Central memory CD4-positive, alpha-beta T cell (primary cell): ENCODE measurements around the gene ZNF329.
"Not testable (repeated sequence)": the region's sequence is repeated elsewhere in the genome, so short reads cannot be mapped to it uniquely, and the experiment has no call there.

Experiments used
- DNase-seq: peaks from one replicate; pipeline ENCODE4 v3.0.0; 2022
- total RNA-seq, 3 experiments: gene quantifications; one replicate each; lab custom pipeline; 2026; lab: John Stamatoyannopoulos, UW

ZNF329 gene
- 17.6 to 41.9 (median 21.6) reads per million in 3 experiments for total RNA-seq

GRCh38 chr19:58150328-58150921 is at the start of gene ZNF329:
ZNF329 (minus strand) TSS chr19:58150789; CDS start chr19:58129503, 21,286 bp downstream.
- DNase-seq: peak; percentile 86

DNA sequence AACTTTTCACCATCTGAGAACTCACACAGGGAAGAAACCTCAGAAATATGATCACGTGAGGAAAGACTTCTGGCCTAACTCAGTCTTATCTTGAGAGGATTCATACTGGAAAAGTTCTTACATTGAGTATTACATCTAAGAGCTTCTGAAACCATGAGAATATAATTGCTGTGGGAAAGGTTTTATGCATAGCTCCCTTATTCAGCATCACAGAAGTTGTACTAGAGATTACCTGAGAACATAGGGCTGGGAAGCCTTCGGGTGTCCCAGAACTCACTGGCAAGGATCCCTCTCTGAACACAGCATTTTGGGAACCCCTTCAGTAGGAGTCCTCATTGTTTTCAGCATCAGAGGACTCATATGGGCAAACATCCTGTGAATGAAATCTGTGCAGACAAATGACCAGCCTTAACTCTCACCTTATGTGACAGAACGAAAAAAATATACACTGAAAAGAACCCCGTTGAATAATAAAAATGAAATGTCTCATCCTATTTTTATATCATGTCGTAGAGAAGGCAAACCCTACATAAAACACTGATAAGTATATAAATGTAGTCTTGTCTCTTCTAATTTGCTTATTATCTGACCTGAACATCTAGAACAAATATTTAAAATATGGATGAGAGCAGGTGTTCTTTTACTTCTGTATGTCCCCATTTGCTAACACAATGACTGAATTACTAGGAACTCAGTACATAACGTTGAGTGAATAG is 46.5 kb upstream of the ZNF329 start:
- no peak for DNase-seq

DNA sequence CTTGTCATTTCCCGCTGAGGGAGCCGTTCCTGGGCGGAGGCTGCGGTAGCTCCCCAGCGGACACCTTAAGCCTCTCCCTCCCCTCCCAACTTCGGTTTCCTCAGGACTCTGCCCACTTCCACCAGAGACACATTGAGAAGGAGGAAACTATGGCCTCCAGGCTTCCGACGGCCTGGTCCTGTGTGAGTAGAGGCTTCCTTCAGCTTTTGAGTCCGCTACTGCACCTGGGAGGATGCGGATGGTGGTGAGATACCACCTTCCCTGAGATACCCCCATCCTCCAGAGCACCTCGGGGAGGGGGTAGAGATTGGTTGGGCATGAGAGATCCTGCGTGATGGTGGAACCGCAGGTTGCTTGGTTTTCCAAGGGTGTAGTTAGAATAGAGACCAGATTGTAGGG is 33.2 kb upstream of the ZNF329 start:
- DNase-seq: no peak

GRCh38 chr19:58182989-58183816 is 32.6 kb upstream of the ZNF329 start, which contains the start of gene ZNF274:
ZNF274 (plus strand) TSS chr19:58183061; CDS start chr19:58183966, 905 bp downstream.
- peak; percentile 91 for DNase-seq

DNA sequence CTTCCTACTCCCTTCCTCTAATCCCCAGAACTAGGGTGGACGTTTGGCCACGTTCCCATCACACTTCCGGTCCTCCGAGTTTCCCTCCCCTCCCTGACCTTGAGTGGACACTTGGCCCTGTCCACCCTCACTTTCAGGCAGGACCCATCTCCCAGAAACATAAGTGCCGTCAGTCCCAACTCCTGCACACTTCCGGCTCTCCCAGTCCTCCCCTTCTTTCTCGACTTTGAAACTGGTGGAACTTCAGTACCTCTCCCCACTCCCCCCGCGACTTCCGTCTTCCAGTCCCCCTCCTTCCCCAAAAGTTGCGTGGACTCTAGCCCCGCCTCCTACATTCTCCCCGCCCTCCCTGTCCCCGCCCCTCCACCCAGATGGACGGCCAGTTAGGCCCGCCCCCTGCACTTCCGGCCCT is 32.0 kb upstream of the ZNF329 start:
- no peak for DNase-seq

DNA sequence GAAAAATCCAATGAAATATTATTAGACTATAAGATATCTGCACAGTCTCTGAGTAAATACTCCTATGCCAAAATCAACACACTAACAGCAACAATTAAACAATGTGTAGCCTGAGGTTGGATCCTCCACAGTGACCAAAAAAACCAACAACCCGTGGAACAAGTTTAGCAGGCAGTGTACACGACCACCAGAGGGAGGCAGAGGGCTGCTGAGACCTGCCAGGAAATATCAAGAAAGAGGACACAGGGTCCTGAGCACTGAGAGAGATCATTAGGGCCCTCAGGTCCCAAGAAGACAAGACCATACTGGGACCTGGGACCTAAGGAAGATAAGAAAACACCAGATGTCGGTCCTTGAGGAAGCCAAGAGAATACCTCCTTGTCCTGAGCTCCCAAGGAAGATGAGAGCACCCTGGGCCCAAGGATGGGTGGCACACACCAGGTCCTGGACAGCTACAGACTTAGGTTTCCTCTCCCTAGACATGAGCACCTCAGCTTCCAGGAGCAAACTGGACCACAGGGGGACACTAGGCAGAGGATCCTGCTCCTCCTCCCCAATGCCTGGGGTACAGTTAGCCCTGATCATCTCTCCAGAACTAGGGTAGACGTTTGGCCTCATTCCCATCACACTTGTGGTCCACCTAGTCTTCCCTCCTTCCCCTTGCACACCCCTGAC is 31.4 kb upstream of the ZNF329 start:
- peak; percentile 44 for DNase-seq

DNA sequence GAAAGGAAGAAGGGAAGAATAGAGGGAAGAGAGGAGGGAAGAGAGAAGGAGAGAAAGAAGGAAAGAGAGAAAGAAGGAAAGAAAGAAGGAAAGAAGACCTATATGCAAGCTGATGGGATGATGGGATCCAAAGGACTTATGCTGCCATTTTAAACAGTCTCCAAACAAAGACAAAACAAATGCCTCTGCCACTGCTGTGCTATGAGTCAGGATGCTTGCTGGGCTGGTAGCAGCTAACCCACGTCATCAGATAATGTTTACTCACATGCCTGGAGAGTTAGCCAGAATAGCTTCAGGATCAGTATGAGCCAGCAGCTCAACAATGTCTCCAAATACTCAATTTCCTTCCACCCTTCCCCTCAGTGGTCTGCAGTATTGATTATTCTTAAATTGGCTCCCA is 20.3 kb upstream of the ZNF329 start:
- no peak for DNase-seq

- no peak for DNase-seq
Measured at GRCh38 chr19:58166708-58167280, 16.2 kb upstream of the ZNF329 start.

- no peak for DNase-seq
Measured at GRCh38 chr19:58166268-58166667, 15.7 kb upstream of the ZNF329 start.

DNA sequence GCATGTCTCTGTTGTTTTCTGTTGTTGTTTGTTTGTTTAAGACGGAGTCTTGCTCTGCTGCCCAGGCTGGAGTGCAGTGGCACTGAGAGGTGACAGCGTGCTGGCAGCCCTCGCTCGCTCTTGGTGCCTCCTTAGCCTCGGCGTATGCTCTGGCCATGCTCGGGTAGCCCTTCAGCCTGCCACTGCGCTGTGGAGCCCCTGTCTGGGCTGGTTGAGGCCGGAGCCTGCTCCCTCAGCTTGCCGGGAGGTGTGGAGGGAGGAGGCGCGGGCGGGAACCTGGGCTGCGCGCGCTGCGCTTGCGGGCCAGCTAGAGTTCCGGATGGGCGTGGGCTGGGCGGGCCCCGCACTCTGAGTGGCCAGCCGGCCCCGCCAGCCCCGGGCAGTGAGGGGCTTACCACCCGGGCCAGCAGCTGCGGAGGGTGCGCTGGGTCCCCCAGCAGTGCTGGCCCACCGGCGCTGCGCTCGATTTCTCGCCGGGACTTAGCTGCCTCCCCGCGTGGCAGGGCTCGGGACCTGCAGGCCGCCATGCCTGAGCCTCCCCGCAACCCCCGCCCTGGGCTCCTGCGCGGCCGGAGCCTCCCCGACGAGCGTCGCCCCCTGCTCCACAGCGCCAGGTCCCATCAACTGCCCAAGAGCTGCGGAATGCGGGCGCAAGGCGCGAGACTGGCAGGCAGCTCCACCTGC is 6.6 kb upstream of the ZNF329 start:
- DNase-seq: no peak

GRCh38 chr19:58154679-58155648 is 4.4 kb upstream of the ZNF329 start:
- DNase-seq: peak; percentile 95

- no peak for DNase-seq
Measured at GRCh38 chr19:58154287-58154678, 3.7 kb upstream of the ZNF329 start.

- no peak for DNase-seq
Measured at GRCh38 chr19:58153386-58153785, 2.8 kb upstream of the ZNF329 start.

DNA sequence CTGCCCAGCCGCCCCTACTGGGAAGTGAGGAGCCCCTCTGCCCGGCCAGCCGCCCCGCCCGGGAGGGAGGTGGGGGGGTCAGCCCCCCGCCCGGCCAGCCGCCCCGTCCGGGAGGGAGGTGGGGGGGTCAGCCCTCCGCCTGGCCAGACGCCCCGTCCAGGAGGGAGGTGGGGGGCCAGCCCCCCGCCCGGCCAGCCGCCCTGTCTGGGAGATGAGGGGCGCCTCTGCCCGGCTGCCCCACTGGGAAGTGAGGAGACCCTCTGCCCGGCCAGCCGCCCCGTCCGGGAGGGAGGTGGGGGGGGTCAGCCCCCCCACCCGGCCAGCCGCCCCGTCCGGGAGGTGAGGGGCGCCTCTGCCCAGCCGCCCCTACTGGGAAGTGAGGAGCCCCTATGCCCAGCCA is 3.1 kb downstream of the ZNF329 start:
- DNase-seq: not testable (repeated sequence)

DNA sequence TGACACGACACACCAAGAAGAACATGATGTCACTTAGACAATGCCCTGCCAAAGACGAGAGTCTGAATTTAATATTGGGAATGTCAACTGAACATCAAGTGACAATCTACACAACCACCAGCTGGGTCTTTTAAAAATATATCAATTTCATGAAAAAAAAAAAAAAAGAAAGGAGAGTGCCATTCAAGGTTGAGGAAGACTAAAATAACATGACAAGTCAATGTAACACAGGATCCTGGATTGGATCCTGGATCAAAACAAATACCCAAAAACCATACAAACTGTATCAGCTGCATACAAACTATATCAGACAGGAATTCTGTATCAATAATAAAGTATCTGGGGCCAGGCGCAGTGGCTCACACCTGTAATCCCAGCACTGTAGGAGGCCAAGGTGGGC is 4.7 kb downstream of the ZNF329 start:
- no peak for DNase-seq

DNA sequence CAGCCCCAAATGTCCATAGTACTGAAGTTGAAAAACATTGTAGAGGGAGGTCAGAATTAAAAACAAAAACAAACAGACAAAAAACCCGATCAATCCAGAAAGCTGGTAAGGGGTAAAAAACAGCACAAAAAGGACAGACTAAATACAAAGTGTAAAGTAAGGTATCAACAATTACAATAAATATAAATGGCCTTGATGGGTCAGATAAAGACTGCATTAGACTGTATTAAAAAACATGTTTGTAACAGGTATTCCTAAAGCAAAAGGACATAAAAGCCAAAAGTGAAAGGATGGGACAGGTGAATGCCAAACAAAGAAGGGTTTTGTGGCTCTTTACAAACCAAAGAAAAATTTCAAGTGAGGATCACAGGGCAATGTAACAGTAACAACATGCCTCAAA is 16.3 kb downstream of the ZNF329 start:
- no peak for DNase-seq

GRCh38 chr19:58129284-58129683 is 21.3 kb downstream of the ZNF329 start:
- no peak for DNase-seq

DNA sequence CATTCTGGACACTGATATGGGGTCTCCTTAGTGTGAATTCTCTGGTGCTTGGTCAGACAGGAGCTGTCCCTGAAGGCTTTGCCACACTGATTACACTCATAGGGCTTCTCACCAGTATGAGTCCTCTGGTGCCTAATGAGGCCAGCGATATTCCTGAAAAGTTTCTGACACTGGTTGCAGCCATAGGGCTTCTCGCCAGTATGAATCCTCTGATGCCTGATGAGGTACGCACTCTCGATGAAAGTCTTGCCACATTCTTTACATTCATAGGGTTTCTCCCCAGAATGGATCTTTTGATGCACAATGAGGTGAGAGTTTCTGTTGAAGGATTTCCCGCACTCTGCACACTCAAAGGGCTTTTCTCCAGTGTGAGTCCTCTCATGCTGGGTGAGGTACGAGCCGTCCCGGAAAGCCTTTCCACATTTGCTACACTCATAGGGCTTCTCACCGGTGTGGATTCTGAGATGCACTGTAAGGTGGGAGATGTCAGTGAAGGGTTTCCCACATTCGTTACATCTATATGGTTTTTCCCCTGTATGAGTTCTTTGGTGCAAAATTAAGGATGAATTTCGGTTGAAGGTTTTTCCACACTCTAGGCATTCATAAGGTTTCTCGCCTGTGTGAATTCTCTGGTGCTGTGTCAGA is 22.4 kb downstream of the ZNF329 start:
- no peak for DNase-seq

DNA sequence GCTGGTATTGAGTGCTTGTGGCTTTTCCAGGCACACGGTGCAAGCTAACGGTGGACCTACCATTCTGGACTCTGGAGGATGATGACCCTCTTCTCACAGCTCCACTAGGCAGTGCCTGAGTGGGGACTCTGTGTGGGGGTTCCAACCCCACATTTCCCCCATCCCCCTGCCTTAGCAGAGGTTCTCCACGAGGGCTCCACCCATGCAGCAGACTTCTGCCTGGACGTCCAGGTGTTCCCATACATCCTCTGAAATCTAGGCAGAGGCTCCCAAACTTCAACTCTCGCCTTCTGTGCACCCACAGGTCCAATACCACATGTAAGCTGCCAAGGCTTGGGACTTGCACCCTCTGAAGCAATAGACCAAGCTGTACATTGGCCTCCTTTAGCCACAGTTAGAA is 27.2 kb downstream of the ZNF329 start:
- no peak for DNase-seq
